Ectodermal cell (in vitro differentiated cells): ENCODE measurements around the gene TPRG1.

Experiments
- H3K27ac ChIP-seq: 2 replicates; pipeline ENCODE4 v1.7.0; 2013; ENCODE audit warnings: mild to moderate bottlenecking, low read depth, low read length; ENCODE audit not compliant: insufficient read depth, poor library complexity, severe bottlenecking
- H3K27me3 ChIP-seq: 2 replicates; pipeline ENCODE4 v1.7.0; 2013; ENCODE audit warnings: mild to moderate bottlenecking, low read length; ENCODE audit not compliant: insufficient read depth, control insufficient read depth, poor library complexity, severe bottlenecking
- H3K36me3 ChIP-seq: one replicate; pipeline ENCODE4 v1.7.0; 2013; ENCODE audit warnings: low read length; ENCODE audit not compliant: control insufficient read depth, insufficient read depth
- H3K4me1 ChIP-seq: one replicate; pipeline ENCODE4 v1.7.0; 2013; ENCODE audit warnings: low read length; ENCODE audit not compliant: control insufficient read depth, insufficient read depth
- H3K4me3 ChIP-seq: 2 replicates; pipeline ENCODE4 v1.7.0; 2013; ENCODE audit warnings: low read depth, low read length, control low read depth; ENCODE audit not compliant: insufficient read depth
- H3K9me3 ChIP-seq: 2 replicates; pipeline ENCODE4 v1.7.0; 2013; ENCODE audit warnings: mild to moderate bottlenecking, low read length, moderate library complexity; ENCODE audit not compliant: control insufficient read depth
- WGBS, 2 experiments: methylation state at CpG; one replicate each; pipeline ENCODE4 v1.1.7; 2013; ENCODE audit warnings: missing lambda C conversion rate in 2 of 2; 5-methylcytosine and 5-hydroxymethylcytosine counted together

TPRG1 gene

GRCh38 chr3:189305412-189305811 is 133.6 kb downstream of the TPRG1 start:
- Histone ChIP-seq H3K27me3 (no peaks in the 10 kb centered on the region), H3K9me3 (no peaks in the 10 kb centered on the region), H3K36me3 (no peaks in the 10 kb centered on the region), H3K4me3 (no peak overlapping the region), H3K4me1 (peaks cover 11% of the 10 kb centered on the region), H3K27ac (no peak overlapping the region)
- WGBS, 2 experiments: 83 to 86% methylated on average over 1 of the region's 1 CpG

- Histone ChIP-seq H3K36me3 (no peaks in the 10 kb centered on the region), H3K27ac (no peak overlapping the region), H3K4me1 (peaks cover 7% of the 10 kb centered on the region), H3K4me3 (no peak overlapping the region), H3K27me3 (no peaks in the 10 kb centered on the region), H3K9me3 (no peaks in the 10 kb centered on the region)
- WGBS, 2 experiments: 94 to 98% methylated on average over 6 to 7 of the region's 7 CpGs
These were observed 136.2 kb downstream of the TPRG1 start for GRCh38 chr3:189307963-189308362.

GRCh38 chr3:189308608-189309007 is 136.8 kb downstream of the TPRG1 start:
- Histone ChIP-seq H3K27me3 (no peaks in the 10 kb centered on the region), H3K36me3 (no peaks in the 10 kb centered on the region), H3K27ac (no peak overlapping the region), H3K4me3 (no peak overlapping the region), H3K9me3 (no peaks in the 10 kb centered on the region), H3K4me1 (peaks cover 7% of the 10 kb centered on the region)

GRCh38 chr3:189309400-189309975 is 137.7 kb downstream of the TPRG1 start:
- H3K4me1 ChIP-seq: peaks cover 3% of the 10 kb centered on the region

GRCh38 chr3:189311521-189311920 is 139.8 kb downstream of the TPRG1 start:
- no peak overlapping the region for H3K27ac ChIP-seq
- no peaks in the 10 kb centered on the region for H3K36me3 ChIP-seq
- WGBS, 2 experiments: 92 to 93% methylated on average over 2 of the region's 2 CpGs
- no peaks in the 10 kb centered on the region for H3K27me3 ChIP-seq
- H3K4me3 ChIP-seq: no peak overlapping the region
- no peaks in the 10 kb centered on the region for H3K9me3 ChIP-seq
- H3K4me1 ChIP-seq: no peaks in the 10 kb centered on the region

More at GRCh38 chr3:189309400-189309975, 137.7 kb downstream of the TPRG1 start:
- 85 to 86% methylated on average over 6 of the region's 6 CpGs for WGBS, 2 experiments
- H3K9me3 ChIP-seq: no peaks in the 10 kb centered on the region
- no peak overlapping the region for H3K4me3 ChIP-seq
- H3K27me3 ChIP-seq: no peaks in the 10 kb centered on the region
- H3K36me3 ChIP-seq: no peaks in the 10 kb centered on the region
- H3K27ac ChIP-seq: no peak overlapping the region

- Histone ChIP-seq H3K36me3 (no peaks in the 10 kb centered on the region), H3K4me3 (no peak overlapping the region), H3K9me3 (no peaks in the 10 kb centered on the region), H3K27me3 (no peaks in the 10 kb centered on the region), H3K27ac (no peak overlapping the region), H3K4me1 (no peaks in the 10 kb centered on the region)
- WGBS, 2 experiments: 92 to 93% methylated on average over 4 of the region's 4 CpGs
These were observed 141.1 kb downstream of the TPRG1 start for GRCh38 chr3:189312866-189313265.

GRCh38 chr3:189316296-189317019 is 144.7 kb downstream of the TPRG1 start:
- Histone ChIP-seq H3K36me3 (no peaks in the 10 kb centered on the region), H3K4me3 (no peak overlapping the region), H3K27me3 (no peaks in the 10 kb centered on the region), H3K9me3 (no peaks in the 10 kb centered on the region), H3K4me1 (no peaks in the 10 kb centered on the region), H3K27ac (no peak overlapping the region)
- 85 to 87% methylated on average over 4 to 6 of the region's 6 CpGs for WGBS, 2 experiments

- Histone ChIP-seq H3K9me3 (no peaks in the 10 kb centered on the region), H3K27ac (no peak overlapping the region), H3K27me3 (no peaks in the 10 kb centered on the region), H3K4me3 (no peak overlapping the region), H3K4me1 (no peaks in the 10 kb centered on the region), H3K36me3 (no peaks in the 10 kb centered on the region)
- 100% methylated on average over 1 to 3 of the region's 3 CpGs for WGBS, 2 experiments
These were observed 146.1 kb downstream of the TPRG1 start for GRCh38 chr3:189317911-189318310.

- WGBS, 2 experiments: 94 to 100% methylated on average over 2 to 3 of the region's 3 CpGs
- no peak overlapping the region for H3K4me3 ChIP-seq
- H3K9me3 ChIP-seq: no peaks in the 10 kb centered on the region
- H3K27ac ChIP-seq: no peak overlapping the region
- no peaks in the 10 kb centered on the region for H3K36me3 ChIP-seq
- H3K27me3 ChIP-seq: no peaks in the 10 kb centered on the region
- no peaks in the 10 kb centered on the region for H3K4me1 ChIP-seq
These were observed 148.7 kb downstream of the TPRG1 start for GRCh38 chr3:189320511-189320910.

GRCh38 chr3:189322339-189322738 is 150.6 kb downstream of the TPRG1 start:
- Histone ChIP-seq H3K27me3 (no peaks in the 10 kb centered on the region), H3K36me3 (no peaks in the 10 kb centered on the region), H3K4me1 (no peaks in the 10 kb centered on the region), H3K4me3 (no peak overlapping the region), H3K27ac (no peak overlapping the region), H3K9me3 (no peaks in the 10 kb centered on the region)
- WGBS, 2 experiments: 93% methylated on average over 4 of the region's 4 CpGs
